Effector memory CD8-positive, alpha-beta T cell (primary cell): ENCODE measurements around the gene BTG1.

Experiments used
- ATAC-seq: fragments of 150-1000 bp; cut with Tn5 transposase; replicated peaks from 2 replicates; pipeline ENCODE4 v1.10.0; 2021; ENCODE audit warnings: mild to moderate bottlenecking, moderate library complexity
- DNase-seq, 3 experiments: peaks; one replicate each; pipeline ENCODE4 v3.0.0; 2021
- H3K27ac Mint-ChIP-seq, 2 donors: one replicate each; pipeline ENCODE4 v1.8.0; 2022; ENCODE audit warnings: mild to moderate bottlenecking in 2 of 2, mixed read lengths in 2 of 2, moderate library complexity in 2 of 2
- H3K27me3 Mint-ChIP-seq, 2 donors: one replicate each; pipeline ENCODE4 v1.8.0; 2022; ENCODE audit warnings: mixed read lengths in 2 of 2
- H3K36me3 Mint-ChIP-seq: one replicate; pipeline ENCODE4 v1.8.0; 2022; ENCODE audit warnings: mild to moderate bottlenecking, moderate library complexity, mixed read lengths; ENCODE audit not compliant: insufficient read depth
- H3K4me1 Mint-ChIP-seq, 2 donors: one replicate each; pipeline ENCODE4 v1.8.0; 2022; ENCODE audit warnings: low read depth in 2 of 2, mixed read lengths in 2 of 2
- H3K4me3 Mint-ChIP-seq, 2 donors: one replicate each; pipeline ENCODE4 v1.8.0; 2022; ENCODE audit warnings: mild to moderate bottlenecking in 2 of 2, mixed read lengths in 2 of 2, moderate library complexity in 2 of 2
- H3K9me3 Mint-ChIP-seq, 2 donors: one replicate each; pipeline ENCODE4 v1.8.0; 2022; ENCODE audit warnings: mixed read lengths in 2 of 2
- total RNA-seq, 9 experiments: gene quantifications; one replicate each; lab custom pipeline; 2026; lab: John Stamatoyannopoulos, UW

BTG1 gene, protein sequence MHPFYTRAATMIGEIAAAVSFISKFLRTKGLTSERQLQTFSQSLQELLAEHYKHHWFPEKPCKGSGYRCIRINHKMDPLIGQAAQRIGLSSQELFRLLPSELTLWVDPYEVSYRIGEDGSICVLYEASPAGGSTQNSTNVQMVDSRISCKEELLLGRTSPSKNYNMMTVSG
- total RNA-seq: 148 to 1,593 (median 444) reads per million in 9 experiments

DNA sequence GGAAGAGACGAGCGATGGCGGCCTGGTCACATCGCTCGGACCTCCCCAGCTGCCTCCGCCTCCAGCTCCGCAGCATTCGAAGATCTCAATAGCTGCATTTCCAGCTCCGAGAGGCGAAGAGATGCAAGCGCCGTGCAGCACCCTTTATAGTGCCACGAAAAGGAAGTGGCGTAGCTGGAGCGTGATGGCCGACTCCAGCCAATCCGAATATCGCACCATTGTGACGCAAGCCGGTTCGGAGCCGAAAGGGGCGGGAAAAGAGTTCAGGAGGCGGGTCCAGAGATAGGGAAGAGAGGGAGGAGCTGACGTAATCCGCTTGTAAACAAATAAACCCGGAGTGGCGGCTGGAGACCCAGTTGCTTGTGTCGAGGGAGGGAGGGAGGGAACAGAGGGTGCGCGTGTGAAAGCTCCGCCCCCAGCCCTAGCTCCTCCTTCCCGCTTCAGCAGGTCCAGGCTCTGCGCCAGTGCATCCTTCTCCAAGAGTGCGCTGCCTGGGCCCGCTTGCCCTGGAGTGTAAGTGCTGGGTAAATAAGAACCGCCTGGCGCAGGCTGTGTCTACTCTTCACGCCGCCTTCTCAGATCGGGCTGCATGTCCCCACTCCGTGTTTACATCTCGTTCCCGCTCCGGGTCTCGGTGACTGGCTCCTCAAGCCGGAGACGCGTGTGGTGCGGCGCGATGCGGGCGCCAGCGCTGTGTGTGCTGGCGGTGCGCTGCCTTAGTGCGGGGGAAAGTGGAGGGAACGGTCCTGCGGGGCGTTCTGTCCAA is at the start of gene BTG1:
Gene BTG1 (minus strand): TSS at position 116 of the 766 bp plus-strand sequence. CDS start 311 bp downstream, outside the sequence.
- DNase-seq (peak; percentile 98 to 100 (median 99)), ATAC-seq (peak; percentile 70)
- Mint-ChIP-seq H3K4me1 (peaks cover 23 to 26% of the 10 kb centered on the region in 2 donors), H3K27ac (peak within 1 kb of the TSS; percentile 99 to 100), H3K9me3 (no peaks in the 10 kb centered on the region), H3K36me3 (peaks cover 62% of the 10 kb centered on the region), H3K27me3 (no peaks in the 10 kb centered on the region), H3K4me3 (peak within 1 kb of the TSS; percentile 98 to 99)

DNA sequence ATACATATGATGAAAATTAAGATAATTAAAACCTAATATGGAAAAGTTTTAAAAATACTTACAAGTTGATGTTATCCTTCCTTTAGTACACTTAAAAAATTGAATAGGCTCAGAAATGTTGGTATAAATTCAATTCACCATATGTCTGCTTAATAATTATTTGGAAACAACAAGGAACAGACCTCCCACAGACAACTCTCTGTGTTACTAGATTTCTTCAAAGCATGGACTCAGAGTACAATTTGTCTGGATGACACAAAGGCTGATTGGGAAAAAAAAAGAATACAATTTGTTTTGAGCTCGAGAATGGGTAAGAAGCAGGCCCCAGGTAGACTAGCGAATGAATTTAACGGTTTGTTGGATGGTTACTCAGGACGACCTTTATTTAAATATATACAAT is 48.9 kb upstream of the BTG1 start:
- Mint-ChIP-seq H3K4me3 (no peak overlapping the region), H3K27me3 (no peaks in the 10 kb centered on the region), H3K4me1 (no peaks in the 10 kb centered on the region), H3K27ac (no peak overlapping the region), H3K9me3 (no peaks in the 10 kb centered on the region), H3K36me3 (no peaks in the 10 kb centered on the region)
- DNase-seq: no peak
- no peak for ATAC-seq

DNA sequence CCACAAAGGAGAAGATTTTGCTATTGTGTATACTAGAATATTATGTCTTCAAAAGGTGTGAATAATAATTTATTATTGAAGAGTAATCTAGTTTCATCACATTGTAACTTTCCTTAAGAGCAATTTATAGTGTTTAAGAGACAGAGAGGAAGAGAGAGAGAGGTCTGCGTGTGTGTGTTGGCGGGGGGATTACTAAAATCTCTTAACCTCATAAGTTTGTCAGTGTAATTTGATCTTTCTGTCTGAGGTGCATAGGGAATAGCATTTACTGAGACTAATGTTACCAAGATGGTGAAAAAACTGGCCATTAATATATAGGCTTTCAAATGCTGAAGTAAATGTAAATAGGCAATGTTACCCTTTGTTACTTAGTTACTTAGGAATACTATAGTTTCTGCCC is 48.2 kb upstream of the BTG1 start:
- Mint-ChIP-seq H3K27ac (no peak overlapping the region), H3K4me3 (no peak overlapping the region), H3K4me1 (no peaks in the 10 kb centered on the region), H3K36me3 (no peaks in the 10 kb centered on the region), H3K27me3 (no peaks in the 10 kb centered on the region), H3K9me3 (no peaks in the 10 kb centered on the region)
- no peak for DNase-seq
- no peak for ATAC-seq

DNA sequence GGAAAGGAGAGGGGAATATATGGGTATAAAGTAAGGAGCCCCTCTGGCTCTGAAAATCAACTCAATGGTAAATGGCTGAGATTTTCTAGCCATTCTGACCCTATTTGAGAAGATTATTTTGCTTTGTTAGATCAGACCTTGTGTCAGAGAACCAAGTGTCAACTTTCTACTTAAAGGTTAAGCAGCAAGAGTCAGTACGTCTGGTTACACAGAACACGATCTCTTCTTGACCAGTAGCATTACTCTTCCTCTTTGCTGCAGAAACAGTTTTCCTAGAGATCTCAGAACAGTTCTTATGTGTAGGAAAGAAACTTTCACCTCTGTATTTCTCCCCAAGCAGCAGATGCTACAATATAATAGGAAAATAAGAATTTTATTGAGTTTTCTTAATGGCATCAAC is 47.4 kb upstream of the BTG1 start:
- Mint-ChIP-seq H3K4me1 (no peaks in the 10 kb centered on the region), H3K27me3 (no peaks in the 10 kb centered on the region), H3K9me3 (no peaks in the 10 kb centered on the region), H3K4me3 (no peak overlapping the region), H3K36me3 (no peaks in the 10 kb centered on the region), H3K27ac (no peak overlapping the region)
- DNase-seq (no peak), ATAC-seq (no peak)

DNA sequence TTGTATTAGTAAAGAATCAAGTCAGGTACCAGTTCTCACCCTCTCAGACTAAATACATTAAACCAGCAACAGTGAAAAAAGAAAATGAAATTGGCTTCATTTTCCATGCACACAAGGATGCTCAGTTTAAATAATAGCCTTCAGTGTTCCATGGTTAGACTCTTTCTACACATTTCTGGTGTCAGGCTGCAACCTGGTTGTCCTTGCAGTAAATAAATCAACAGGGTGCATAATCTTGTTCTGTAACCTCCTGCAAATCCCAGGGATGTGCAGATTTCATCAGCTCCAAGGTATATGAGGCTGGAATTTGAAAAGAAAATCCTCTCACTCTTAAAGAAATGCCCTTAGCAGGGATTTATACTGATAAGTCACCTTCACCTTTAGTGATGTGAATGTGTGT is 46.7 kb upstream of the BTG1 start:
- no peaks in the 10 kb centered on the region for H3K36me3 Mint-ChIP-seq
- no peaks in the 10 kb centered on the region for H3K4me1 Mint-ChIP-seq
- DNase-seq: no peak
- no peaks in the 10 kb centered on the region for H3K27me3 Mint-ChIP-seq
- no peak overlapping the region for H3K27ac Mint-ChIP-seq
- no peaks in the 10 kb centered on the region for H3K9me3 Mint-ChIP-seq
- ATAC-seq: no peak
- no peak overlapping the region for H3K4me3 Mint-ChIP-seq

DNA sequence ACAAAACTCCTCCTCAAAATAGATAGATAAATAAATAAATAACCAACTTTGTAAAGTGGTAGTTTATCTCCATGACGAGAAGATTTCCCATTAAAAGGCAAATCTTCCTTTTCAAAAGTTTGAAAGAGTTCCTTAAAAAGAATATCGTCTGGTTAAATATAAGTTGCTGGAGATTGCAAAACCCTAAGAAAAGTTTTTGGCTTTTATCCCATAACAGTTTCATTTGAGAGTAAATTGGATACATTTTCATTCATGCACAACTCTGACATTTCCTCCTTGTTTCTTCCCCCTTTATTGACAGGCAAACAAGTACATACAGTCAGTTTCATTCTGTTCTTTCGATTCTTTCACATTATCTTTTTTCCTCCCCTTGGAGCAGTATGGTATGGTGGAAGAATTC is 45.4 kb upstream of the BTG1 start:
- ATAC-seq (no peak), DNase-seq (no peak)
- Mint-ChIP-seq H3K4me1 (peaks cover 4 to 11% of the 10 kb centered on the region in 2 donors), H3K9me3 (no peaks in the 10 kb centered on the region), H3K4me3 (no peak overlapping the region), H3K27ac (no peak overlapping the region), H3K36me3 (no peaks in the 10 kb centered on the region), H3K27me3 (no peaks in the 10 kb centered on the region)

DNA sequence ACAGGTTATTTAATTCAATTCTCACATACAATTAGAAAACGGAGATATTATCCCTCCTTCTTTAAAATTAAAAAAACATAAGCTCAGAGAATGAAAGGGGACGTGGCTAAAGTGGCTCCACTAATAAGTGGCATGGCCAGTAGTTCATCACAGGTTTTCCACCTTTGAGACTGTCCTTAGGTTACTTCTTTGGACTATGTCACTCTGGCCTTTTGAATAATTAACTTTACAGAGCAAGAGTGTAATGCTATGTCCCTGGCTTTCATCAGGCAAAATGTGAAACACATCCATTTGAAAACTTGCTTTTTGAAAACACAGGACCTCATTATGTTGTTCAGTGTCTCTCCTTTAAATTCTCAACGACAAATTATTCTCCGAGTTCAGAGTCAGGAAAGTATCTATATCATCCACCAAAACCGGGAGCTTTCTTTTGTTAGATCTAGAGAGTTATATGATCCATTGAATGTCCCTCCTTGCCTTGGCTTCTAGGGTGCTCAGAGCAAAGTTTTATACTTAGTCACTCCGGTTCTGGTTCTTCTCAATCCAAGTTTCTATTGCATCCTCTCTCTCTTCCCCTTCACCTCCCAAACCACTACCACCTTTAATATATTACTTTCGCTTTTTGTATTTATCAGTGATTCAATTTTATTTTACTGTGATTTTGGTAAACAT is 43.0 kb upstream of the BTG1 start:
- Mint-ChIP-seq H3K4me1 (peaks cover 14 to 28% of the 10 kb centered on the region in 2 donors), H3K27me3 (no peaks in the 10 kb centered on the region), H3K9me3 (no peaks in the 10 kb centered on the region), H3K36me3 (peaks cover 4% of the 10 kb centered on the region), H3K4me3 (no peak overlapping the region), H3K27ac (no peak overlapping the region)
- ATAC-seq (no peak), DNase-seq (no peak)

DNA sequence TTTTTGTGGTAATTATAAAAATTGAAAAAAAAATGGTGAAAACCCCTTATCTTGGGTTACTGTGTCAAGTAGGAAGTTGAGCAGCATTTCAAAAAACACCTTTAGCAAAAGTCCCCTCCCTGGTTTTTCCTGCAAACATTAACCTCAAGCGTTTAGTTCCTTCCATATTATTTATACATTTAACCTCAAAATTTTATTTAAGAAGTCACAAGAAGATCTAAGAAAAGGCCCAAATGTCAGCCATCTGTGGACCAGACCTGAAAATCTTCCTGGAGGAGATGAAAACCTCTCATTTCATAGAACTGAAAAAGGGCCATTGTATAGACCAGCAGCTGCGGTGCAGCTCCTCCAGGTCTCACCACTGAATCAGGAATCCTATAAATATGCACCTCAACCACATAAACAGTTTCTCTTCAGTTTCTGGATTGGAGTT is 40.4 kb upstream of the BTG1 start:
- H3K27ac Mint-ChIP-seq: peak overlapping the region; percentile 88 to 96
- H3K4me1 Mint-ChIP-seq: peaks cover 14 to 31% of the 10 kb centered on the region in 2 donors

DNA sequence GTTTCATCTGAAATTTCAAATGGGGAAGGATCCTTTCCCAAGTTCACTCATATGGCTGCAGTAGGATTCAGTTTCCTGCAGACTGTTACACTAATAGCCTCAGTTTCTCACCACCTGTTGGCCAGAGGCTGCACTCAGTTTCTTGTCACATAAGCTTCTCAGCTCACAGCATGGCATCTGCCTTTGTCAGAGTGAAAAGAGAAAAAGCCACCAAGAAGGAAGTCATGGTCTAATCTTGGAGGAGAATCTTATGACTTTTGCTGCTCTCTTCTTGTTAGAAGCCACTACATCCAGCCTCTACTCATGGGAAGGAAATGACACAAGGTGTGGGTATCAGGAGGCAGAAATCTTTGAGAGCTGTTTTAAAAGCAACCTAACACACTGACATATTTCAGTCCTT is 39.4 kb upstream of the BTG1 start:
- peak overlapping the region; percentile 88 to 96 for H3K27ac Mint-ChIP-seq
- ATAC-seq (peak; percentile 91), DNase-seq (peak in 2 of 3 experiments; percentile 9 to 31)
- no peaks in the 10 kb centered on the region for H3K9me3 Mint-ChIP-seq
- H3K4me3 Mint-ChIP-seq: peak overlapping the region; percentile 24 to 65
- H3K36me3 Mint-ChIP-seq: peaks cover 4% of the 10 kb centered on the region
- no peaks in the 10 kb centered on the region for H3K27me3 Mint-ChIP-seq
- peaks cover 14 to 31% of the 10 kb centered on the region in 2 donors for H3K4me1 Mint-ChIP-seq

More for the DNA sequence above, 40.4 kb upstream of the BTG1 start:
- DNase-seq: no peak
- H3K4me3 Mint-ChIP-seq: peak overlapping the region; percentile 43 to 65
- no peaks in the 10 kb centered on the region for H3K9me3 Mint-ChIP-seq
- no peaks in the 10 kb centered on the region for H3K27me3 Mint-ChIP-seq
- ATAC-seq: peak; percentile 58
- H3K36me3 Mint-ChIP-seq: peaks cover 4% of the 10 kb centered on the region

DNA sequence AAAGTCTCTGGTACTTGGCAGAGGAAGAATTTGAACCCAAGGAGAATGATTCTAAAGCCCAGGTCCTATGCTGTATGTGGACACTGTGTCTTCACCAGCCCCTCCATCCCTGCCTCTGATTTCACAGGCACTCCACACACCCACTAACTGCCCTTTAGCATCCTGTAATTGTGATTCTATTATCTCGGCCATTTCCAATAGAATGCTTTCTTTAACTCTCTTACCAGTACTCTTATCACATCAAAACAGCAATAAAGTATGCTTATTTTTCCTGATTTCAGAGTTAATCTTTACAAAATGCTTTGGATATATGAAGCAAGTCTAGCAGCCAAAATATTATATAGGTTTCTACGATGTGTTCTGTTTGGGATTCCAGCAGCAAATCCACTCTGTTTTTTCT is 37.9 kb upstream of the BTG1 start:
- Mint-ChIP-seq H3K4me1 (peaks cover 14 to 40% of the 10 kb centered on the region in 2 donors), H3K27me3 (no peaks in the 10 kb centered on the region), H3K36me3 (peaks cover 4% of the 10 kb centered on the region), H3K27ac (peak overlapping the region in 1 of 2 donors; percentile 96), H3K4me3 (no peak overlapping the region), H3K9me3 (no peaks in the 10 kb centered on the region)
- ATAC-seq (no peak), DNase-seq (no peak)

DNA sequence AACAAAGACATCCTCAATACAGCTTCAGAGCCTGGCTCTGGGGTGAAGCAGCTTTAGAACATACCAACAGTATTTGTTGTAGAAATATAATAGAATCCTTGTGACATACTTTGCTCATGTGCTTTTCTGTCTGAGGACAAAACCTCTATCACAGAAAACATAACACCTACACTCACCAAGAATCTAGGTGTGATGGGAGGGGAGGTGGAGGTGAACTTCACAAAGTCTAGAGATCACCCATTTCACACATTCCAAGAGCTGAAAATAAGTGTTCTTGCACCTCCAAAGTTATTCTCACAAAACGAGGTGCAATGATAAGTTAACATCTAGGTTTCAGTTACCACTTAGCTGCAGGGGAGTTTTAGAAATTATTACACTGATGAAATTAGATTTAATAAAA is 32.7 kb upstream of the BTG1 start:
- peak; percentile 90 for ATAC-seq
- Mint-ChIP-seq H3K27ac (peak overlapping the region; percentile 27 to 82), H3K36me3 (no peaks in the 10 kb centered on the region), H3K27me3 (no peaks in the 10 kb centered on the region), H3K4me1 (peaks cover 4 to 18% of the 10 kb centered on the region in 2 donors), H3K9me3 (no peaks in the 10 kb centered on the region), H3K4me3 (peak overlapping the region in 1 of 2 donors; percentile 58)
- no peak for DNase-seq

DNA sequence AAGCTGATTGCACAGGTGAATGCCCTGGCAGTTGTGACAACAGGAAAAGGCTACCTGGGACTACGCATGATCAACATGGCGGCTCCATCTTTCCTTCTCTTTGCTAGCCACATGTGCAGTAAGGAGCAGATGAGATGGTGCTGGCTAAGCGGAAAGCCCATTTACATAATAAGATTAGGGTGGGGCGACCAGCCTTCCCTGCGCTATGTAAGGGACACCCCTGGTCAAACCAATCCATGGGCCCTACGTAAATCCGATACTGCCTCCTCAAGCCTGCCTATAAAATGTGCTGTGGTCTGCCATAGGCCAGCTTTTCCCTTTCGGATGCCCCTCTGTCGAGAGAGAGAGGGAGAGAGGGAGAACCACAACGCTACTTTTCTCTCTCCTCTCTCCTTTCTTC is 31.0 kb upstream of the BTG1 start:
- no peaks in the 10 kb centered on the region for H3K27me3 Mint-ChIP-seq
- no peaks in the 10 kb centered on the region for H3K9me3 Mint-ChIP-seq
- H3K27ac Mint-ChIP-seq: peak overlapping the region in 1 of 2 donors; percentile 91
- H3K4me3 Mint-ChIP-seq: no peak overlapping the region
- peaks cover 8 to 23% of the 10 kb centered on the region in 2 donors for H3K4me1 Mint-ChIP-seq
- ATAC-seq: no peak
- DNase-seq: no peak
- H3K36me3 Mint-ChIP-seq: no peaks in the 10 kb centered on the region

DNA sequence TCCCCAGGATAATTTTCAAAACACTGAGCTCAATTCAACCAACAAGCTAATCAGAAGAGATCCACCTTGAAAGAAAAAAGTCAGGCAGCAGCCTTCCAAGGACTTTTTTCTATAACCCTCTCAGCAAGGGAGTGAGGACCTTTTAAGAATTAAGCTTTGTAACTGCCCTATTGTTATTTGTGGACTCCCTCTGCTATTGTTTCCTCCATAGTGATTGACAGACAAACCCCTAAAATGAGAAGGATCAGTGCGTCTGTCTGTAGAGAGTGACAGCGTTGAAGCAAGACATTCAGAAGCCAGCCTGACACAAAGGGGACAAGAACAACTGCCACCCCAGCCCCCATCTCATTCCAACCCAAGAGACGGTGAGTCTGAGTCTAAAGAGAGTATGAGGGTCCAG is 30.3 kb upstream of the BTG1 start:
- Mint-ChIP-seq H3K27me3 (no peaks in the 10 kb centered on the region), H3K36me3 (no peaks in the 10 kb centered on the region), H3K4me3 (no peak overlapping the region), H3K27ac (no peak overlapping the region), H3K4me1 (peaks cover 8 to 23% of the 10 kb centered on the region in 2 donors), H3K9me3 (no peaks in the 10 kb centered on the region)
- ATAC-seq (no peak), DNase-seq (no peak)
